ENCODE results near the gene ITLN2. TPM values are rescaled to one million over a fixed set of nuclear protein-coding genes. Genes with fewer than 3 reads are reported as not detected.
"Not testable (repeated sequence)": the region's sequence is repeated elsewhere in the genome, so short reads cannot be mapped to it uniquely, and the experiment has no call there.

The ITLN2 gene
- total and polyA plus RNA-seq, 4 donors = 1.6 to 23.7 (median 11.4) TPM

- TF ChIP-seq CTCF (IDR thresholded peaks at IDR 0.05; ENCODE audit: control extremely low read depth, extremely low read depth) = no peak
- DNase-seq (peak in 2 of 3 donors; percentile 21 to 45), ATAC-seq (ENCODE audit: insufficient read depth, low FRiP score) (peak; percentile 61)
- H3K9me3 ChIP-seq (ENCODE audit: control insufficient read depth in 4 of 4, insufficient read depth in 3 of 4, low read length in 3 of 4) = peaks cover 0 to 3% (median 0%) of the 10 kb centered on the region in 4 donors
- no peaks in the 10 kb centered on the region for H3K27me3 ChIP-seq (ENCODE audit: control insufficient read depth in 3 of 3, insufficient read depth in 3 of 3, low read length in 2 of 3)
- H3K4me3 ChIP-seq = no peak overlapping the region
- 48 to 78% methylated on average over 8 of the region's 8 CpGs for WGBS, 2 donors
- H3K9ac ChIP-seq (ENCODE audit: insufficient read depth in 1 of 2, low read length in 2 of 2) = no peak overlapping the region
- H3K27ac ChIP-seq (ENCODE audit: low read depth in 1 of 2, low read length in 1 of 2) = no peak overlapping the region
- no peaks in the 10 kb centered on the region for H3K36me3 ChIP-seq (ENCODE audit: control insufficient read depth in 4 of 4, insufficient read depth in 4 of 4, low read length in 4 of 4)
- peaks cover 0 to 9% (median 2%) of the 10 kb centered on the region in 5 donors for H3K4me1 ChIP-seq (ENCODE audit: control insufficient read depth in 5 of 5, insufficient read depth in 5 of 5, low read length in 5 of 5)
Observed at GRCh38 chr1:160904783-160905616, 49.6 kb downstream of the ITLN2 start.

- not testable (repeated sequence) for H3K4me1 ChIP-seq (ENCODE audit: control insufficient read depth in 5 of 5, insufficient read depth in 5 of 5, low read length in 5 of 5); ATAC-seq (ENCODE audit: insufficient read depth, low FRiP score); H3K9ac ChIP-seq (ENCODE audit: insufficient read depth in 1 of 2, low read length in 2 of 2); H3K36me3 ChIP-seq (ENCODE audit: control insufficient read depth in 4 of 4, insufficient read depth in 4 of 4, low read length in 4 of 4); H3K27me3 ChIP-seq (ENCODE audit: control insufficient read depth in 3 of 3, insufficient read depth in 3 of 3, low read length in 2 of 3); H3K9me3 ChIP-seq (ENCODE audit: control insufficient read depth in 4 of 4, insufficient read depth in 3 of 4, low read length in 3 of 4); DNase-seq; H3K4me3 ChIP-seq; H3K27ac ChIP-seq (ENCODE audit: low read depth in 1 of 2, low read length in 1 of 2)
- 74 to 78% methylated on average over 1 of the region's 1 CpG for WGBS, 2 donors
Observed at GRCh38 chr1:160902251-160902650, 52.4 kb downstream of the ITLN2 start.

- no peaks in the 10 kb centered on the region for H3K27me3 ChIP-seq (ENCODE audit: control insufficient read depth in 3 of 3, insufficient read depth in 3 of 3, low read length in 2 of 3)
- WGBS, 2 donors = 90 to 98% methylated on average over 2 of the region's 2 CpGs
- no peak for ATAC-seq (ENCODE audit: insufficient read depth, low FRiP score)
Observed at GRCh38 chr1:160901768-160902167, 52.8 kb downstream of the ITLN2 start.

GRCh38 chr1:160900683-160901082 is 53.9 kb downstream of the ITLN2 start:
- H3K27me3 ChIP-seq (ENCODE audit: control insufficient read depth in 3 of 3, insufficient read depth in 3 of 3, low read length in 2 of 3); H3K27ac ChIP-seq (ENCODE audit: low read depth in 1 of 2, low read length in 1 of 2); H3K9ac ChIP-seq (ENCODE audit: insufficient read depth in 1 of 2, low read length in 2 of 2); H3K9me3 ChIP-seq (ENCODE audit: control insufficient read depth in 4 of 4, insufficient read depth in 3 of 4, low read length in 3 of 4); DNase-seq; H3K4me3 ChIP-seq; H3K4me1 ChIP-seq (ENCODE audit: control insufficient read depth in 5 of 5, insufficient read depth in 5 of 5, low read length in 5 of 5); ATAC-seq (ENCODE audit: insufficient read depth, low FRiP score); H3K36me3 ChIP-seq (ENCODE audit: control insufficient read depth in 4 of 4, insufficient read depth in 4 of 4, low read length in 4 of 4): not testable (repeated sequence)
- 65 to 91% methylated on average over 3 of the region's 3 CpGs for WGBS, 2 donors

More at GRCh38 chr1:160901768-160902167, 52.8 kb downstream of the ITLN2 start:
- DNase-seq = no peak
- Histone ChIP-seq H3K9ac (ENCODE audit: insufficient read depth in 1 of 2, low read length in 2 of 2) (no peak overlapping the region), H3K27ac (ENCODE audit: low read depth in 1 of 2, low read length in 1 of 2) (no peak overlapping the region), H3K9me3 (ENCODE audit: control insufficient read depth in 4 of 4, insufficient read depth in 3 of 4, low read length in 3 of 4) (peaks cover 0 to 3% (median 0%) of the 10 kb centered on the region in 4 donors), H3K4me1 (ENCODE audit: control insufficient read depth in 5 of 5, insufficient read depth in 5 of 5, low read length in 5 of 5) (peaks cover 0 to 9% (median 0%) of the 10 kb centered on the region in 5 donors), H3K36me3 (ENCODE audit: control insufficient read depth in 4 of 4, insufficient read depth in 4 of 4, low read length in 4 of 4) (no peaks in the 10 kb centered on the region), H3K4me3 (no peak overlapping the region)
- no peak for TF ChIP-seq CTCF (IDR thresholded peaks at IDR 0.05; ENCODE audit: control extremely low read depth, extremely low read depth)

Other genes starting within 250 kb of the ITLN2 start
- gene CD48, start 243.0 kb downstream of the ITLN2 start, total RNA-seq = 10 to 100 TPM; 17.6 to 33.6 TPM
- 100 to 1,000 TPM in 1 of 2 donors, 10 to 100 TPM in 1; 16.4 to 126 TPM for gene CD48, start 243.0 kb downstream of the ITLN2 start, polyA plus RNA-seq
- gene SLAMF7, start 215.6 kb downstream of the ITLN2 start, total RNA-seq = 10 to 100 TPM in 1 of 2 donors, 1 to 10 TPM in 1; 8.6 to 11.5 TPM
- 10 to 100 TPM in 1 of 2 donors, 1 to 10 TPM in 1; 4.6 to 69.4 TPM for gene SLAMF7, start 215.6 kb downstream of the ITLN2 start, polyA plus RNA-seq
- gene LY9, start 158.6 kb downstream of the ITLN2 start, total RNA-seq = 1 to 10 TPM; 1.3 to 3.4 TPM
- gene LY9, start 158.6 kb downstream of the ITLN2 start, polyA plus RNA-seq = 1 to 10 TPM in 1 of 2 donors, under 1 TPM in 1; 0.94 to 1.5 TPM
- 1 to 10 TPM; 1.5 to 3.2 TPM for gene CD244, start 91.9 kb downstream of the ITLN2 start, total RNA-seq
- gene CD244, start 91.9 kb downstream of the ITLN2 start, polyA plus RNA-seq = 1 to 10 TPM in 1 of 2 donors, under 1 TPM in 1; 0.57 to 3.1 TPM
- gene ITLN1, start 69.6 kb downstream of the ITLN2 start, total RNA-seq = 1 to 10 TPM; 1.6 to 3.3 TPM
- gene ITLN1, start 69.6 kb downstream of the ITLN2 start, polyA plus RNA-seq = 100 to 1,000 TPM in 1 of 2 donors, under 1 TPM in 1; 0.86 to 110 TPM
- 100 to 1,000 TPM; 174 to 201 TPM for gene F11R, start 66.3 kb upstream of the ITLN2 start, total RNA-seq
- gene F11R, start 66.3 kb upstream of the ITLN2 start, polyA plus RNA-seq = 100 to 1,000 TPM in 1 of 2 donors, 10 to 100 TPM in 1; 91.7 to 107 TPM
- gene TSTD1, start 84.2 kb upstream of the ITLN2 start, total RNA-seq = 10 to 100 TPM; 43.2 to 67.9 TPM
- gene TSTD1, start 84.2 kb upstream of the ITLN2 start, polyA plus RNA-seq = 100 to 1,000 TPM in 1 of 2 donors, 10 to 100 TPM in 1; 77.8 to 187 TPM
- gene USF1, start 91.2 kb upstream of the ITLN2 start, total RNA-seq = 10 to 100 TPM; 67.5 to 70.0 TPM
- gene USF1, start 91.2 kb upstream of the ITLN2 start, polyA plus RNA-seq = 10 to 100 TPM; 77.0 to 95.1 TPM
- gene ARHGAP30, start 115.1 kb upstream of the ITLN2 start, total RNA-seq = 10 to 100 TPM; 10.5 to 49.5 TPM
- 10 to 100 TPM; 18.1 to 66.3 TPM for gene ARHGAP30, start 115.1 kb upstream of the ITLN2 start, polyA plus RNA-seq
- gene NECTIN4, start 134.7 kb upstream of the ITLN2 start, total RNA-seq = 10 to 100 TPM; 11.7 to 12.5 TPM
- 1 to 10 TPM; 6.2 to 8.1 TPM for gene NECTIN4, start 134.7 kb upstream of the ITLN2 start, polyA plus RNA-seq
- gene KLHDC9, start 143.6 kb upstream of the ITLN2 start, total RNA-seq = 10 to 100 TPM in 1 of 2 donors, 1 to 10 TPM in 1; 7.1 to 13.0 TPM
- gene KLHDC9, start 143.6 kb upstream of the ITLN2 start, polyA plus RNA-seq = 1 to 10 TPM; 5.8 to 8.6 TPM
- gene PFDN2, start 163.2 kb upstream of the ITLN2 start, total RNA-seq = 10 to 100 TPM; 21.5 to 46.7 TPM
- gene PFDN2, start 163.2 kb upstream of the ITLN2 start, polyA plus RNA-seq = 100 to 1,000 TPM; 140 to 324 TPM
- 10 to 100 TPM; 35.6 to 40.4 TPM for gene NIT1, start 163.3 kb upstream of the ITLN2 start, total RNA-seq
- 10 to 100 TPM; 26.9 to 40.3 TPM for gene NIT1, start 163.3 kb upstream of the ITLN2 start, polyA plus RNA-seq
- 10 to 100 TPM; 25.0 to 38.8 TPM for gene DEDD, start 177.9 kb upstream of the ITLN2 start, total RNA-seq
- 10 to 100 TPM; 19.4 to 36.8 TPM for gene DEDD, start 177.9 kb upstream of the ITLN2 start, polyA plus RNA-seq
- 100 to 1,000 TPM in 1 of 2 donors, 10 to 100 TPM in 1; 99.6 to 101 TPM for gene UFC1, start 199.2 kb upstream of the ITLN2 start, total RNA-seq
- 100 to 1,000 TPM; 122 to 149 TPM for gene UFC1, start 199.2 kb upstream of the ITLN2 start, polyA plus RNA-seq
- 10 to 100 TPM; 22.6 to 28.6 TPM for gene USP21, start 204.7 kb upstream of the ITLN2 start, total RNA-seq
- 10 to 100 TPM; 18.2 to 19.9 TPM for gene USP21, start 204.7 kb upstream of the ITLN2 start, polyA plus RNA-seq
- gene PPOX, start 211.6 kb upstream of the ITLN2 start, total RNA-seq = 10 to 100 TPM; 33.1 to 34.1 TPM
- gene PPOX, start 211.6 kb upstream of the ITLN2 start, polyA plus RNA-seq = 10 to 100 TPM; 14.8 to 33.0 TPM
- gene B4GALT3, start 222.7 kb upstream of the ITLN2 start, total RNA-seq = 10 to 100 TPM; 28.0 to 34.2 TPM
- gene B4GALT3, start 222.7 kb upstream of the ITLN2 start, polyA plus RNA-seq = 10 to 100 TPM; 25.7 to 34.6 TPM
- gene ADAMTS4, start 244.2 kb upstream of the ITLN2 start, total RNA-seq = 10 to 100 TPM in 1 of 2 donors, 1 to 10 TPM in 1; 2.3 to 18.8 TPM
- 10 to 100 TPM in 1 of 2 donors, 1 to 10 TPM in 1; 7.2 to 22.3 TPM for gene ADAMTS4, start 244.2 kb upstream of the ITLN2 start, polyA plus RNA-seq
- 100 to 1,000 TPM in 1 of 2 donors, 10 to 100 TPM in 1; 81.0 to 104 TPM for gene NDUFS2, start 247.6 kb upstream of the ITLN2 start, total RNA-seq
- gene NDUFS2, start 247.6 kb upstream of the ITLN2 start, polyA plus RNA-seq = 10 to 100 TPM; 40.2 to 95.2 TPM